Prostate gland (tissue), 2 donors: ENCODE results near the gene SH3PXD2A.

ENCODE experiments used
- CTCF ChIP-seq, 4 experiments: fragments of 200-600 bp in 2 of 4; fragments of 450-650 bp in 2 of 4; sonication (generic) in 2 of 4; IDR thresholded peaks; 1 replicate in 3 of 4; 2 replicates in 1 of 4; pipeline ENCODE4 v1.5.1; 2016 to 2019; ENCODE audit warnings: antibody characterized with exemption in 4 of 4, mild to moderate bottlenecking in 2 of 4, moderate library complexity in 2 of 4
- POLR2AphosphoS5 ChIP-seq: sonication (generic); formaldehyde crosslinking; IDR thresholded peaks from one replicate; pipeline ENCODE4 v1.6.1; 2017; ENCODE audit warnings: antibody characterized with exemption

- TF ChIP-seq POLR2AphosphoS5: no peak
- no peak for TF ChIP-seq CTCF (IDR thresholded peaks at IDR 0.05)
Observed at GRCh38 chr10:103856797-103857170, 1.4 kb upstream of the SH3PXD2A start.
